Lower lobe of right lung (tissue), 2 donors: ENCODE measurements around the gene EVI5L. TPM values are rescaled to one million over a fixed set of nuclear protein-coding genes. Genes with fewer than 3 reads are reported as not detected.
"Not testable (repeated sequence)": the region's sequence is repeated elsewhere in the genome, so short reads cannot be mapped to it uniquely, and the experiment has no call there.

Experiments
- ATAC-seq, 2 donors: fragments of 200-7000 bp; cut with Tn5 transposase; one replicate each; pipeline ENCODE4 v1.9.1; 2020 to 2022; ENCODE audit warnings: mild to moderate bottlenecking in 2 of 2, moderate library complexity in 2 of 2
- DNase-seq: peaks from one replicate; pipeline ENCODE4 v3.0.0-alpha.2; 2020
- H3K27ac ChIP-seq: fragments of 200-600 bp; one replicate; pipeline ENCODE4 v1.8.0; 2022
- H3K27me3 ChIP-seq: fragments of 200-600 bp; one replicate; pipeline ENCODE4 v1.8.0; 2022; ENCODE audit warnings: low read depth
- H3K36me3 ChIP-seq: fragments of 200-600 bp; one replicate; pipeline ENCODE4 v1.8.0; 2022; ENCODE audit warnings: mild to moderate bottlenecking
- H3K4me1 ChIP-seq: fragments of 200-600 bp; one replicate; pipeline ENCODE4 v1.8.0; 2022
- H3K4me3 ChIP-seq: fragments of 200-600 bp; one replicate; pipeline ENCODE4 v1.8.0; 2022; ENCODE audit warnings: mild to moderate bottlenecking
- H3K9me3 ChIP-seq: fragments of 200-600 bp; one replicate; pipeline ENCODE4 v1.8.0; 2022
- CTCF ChIP-seq: fragments of 200-600 bp; IDR thresholded peaks from one replicate; pipeline ENCODE4 v1.8.0; 2022; ENCODE audit warnings: antibody characterized with exemption, mild to moderate bottlenecking
- intact Hi-C: fragments of 100-400 bp; cut with DNase I; formaldehyde crosslinking; loops from one replicate; pipeline ENCODE4 v1.11.0; 2022
- total RNA-seq: library from RNA; stranded (reverse); fragmentation: NEBNext Ultra II Directional; extraction: Animal tissue kit (Norgen Biotek cat#: 25700); gene quantifications from one replicate; pipeline ENCODE4 v1.2.1, GENCODE V29; 2021
- donor health status: DM: no; HTN: yes; CAD: no; lungs with severe emphysema.

Gene EVI5L
- total RNA-seq, 1 donor from 2014 or later, result 11.7 TPM

GRCh38 chr19:7806234-7806633, 23.8 kb upstream of the EVI5L start:
- H3K27me3 ChIP-seq, result no peaks in the 10 kb centered on the region
- no peak for TF ChIP-seq CTCF
- no peaks in the 10 kb centered on the region for H3K4me1 ChIP-seq
- intact Hi-C loops, result no loop called here
- DNase-seq (no peak), ATAC-seq (no peak)
- peaks cover 6% of the 10 kb centered on the region for H3K9me3 ChIP-seq
- H3K4me3 ChIP-seq, result no peak overlapping the region
- no peak overlapping the region for H3K27ac ChIP-seq
- no peaks in the 10 kb centered on the region for H3K36me3 ChIP-seq

- no peak for TF ChIP-seq CTCF
- Histone ChIP-seq H3K9me3 (peaks cover 12% of the 10 kb centered on the region), H3K4me3 (no peak overlapping the region), H3K4me1 (no peaks in the 10 kb centered on the region), H3K27ac (no peak overlapping the region), H3K36me3 (no peaks in the 10 kb centered on the region), H3K27me3 (no peaks in the 10 kb centered on the region)
- ATAC-seq, result no peak
- DNase-seq, result no peak
- intact Hi-C loops, result no loop called here
Observed at GRCh38 chr19:7806876-7807275, 23.1 kb upstream of the EVI5L start.

GRCh38 chr19:7808108-7808507, 21.9 kb upstream of the EVI5L start:
- Histone ChIP-seq H3K4me1 (no peaks in the 10 kb centered on the region), H3K36me3 (no peaks in the 10 kb centered on the region), H3K9me3 (peaks cover 16% of the 10 kb centered on the region), H3K27ac (no peak overlapping the region), H3K4me3 (no peak overlapping the region), H3K27me3 (no peaks in the 10 kb centered on the region)
- no peak for DNase-seq
- no peak for ATAC-seq
- TF ChIP-seq CTCF, result no peak
- intact Hi-C loops, result no loop called here

- intact Hi-C loops, result no loop called here
Observed at GRCh38 chr19:7811989-7812388, 18.0 kb upstream of the EVI5L start.

GRCh38 chr19:7815325-7815724, 14.7 kb upstream of the EVI5L start:
- Histone ChIP-seq H3K9me3 (peaks cover 32% of the 10 kb centered on the region), H3K4me1 (peaks cover 5% of the 10 kb centered on the region), H3K27ac (no peak overlapping the region), H3K27me3 (no peaks in the 10 kb centered on the region), H3K36me3 (no peaks in the 10 kb centered on the region), H3K4me3 (no peak overlapping the region)
- DNase-seq (no peak), ATAC-seq (no peak)
- intact Hi-C loops, result no loop called here
- TF ChIP-seq CTCF, result no peak

More at GRCh38 chr19:7811989-7812388, 18.0 kb upstream of the EVI5L start:
- no peaks in the 10 kb centered on the region for H3K27me3 ChIP-seq
- TF ChIP-seq CTCF, result no peak
- DNase-seq (no peak), ATAC-seq (no peak)
- H3K4me3 ChIP-seq, result no peak overlapping the region
- H3K4me1 ChIP-seq, result peaks cover 5% of the 10 kb centered on the region
- peaks cover 21% of the 10 kb centered on the region for H3K9me3 ChIP-seq
- H3K36me3 ChIP-seq, result no peaks in the 10 kb centered on the region
- no peak overlapping the region for H3K27ac ChIP-seq

- DNase-seq, ATAC-seq, H3K27me3 ChIP-seq, H3K36me3 ChIP-seq, H3K4me3 ChIP-seq, H3K27ac ChIP-seq, H3K4me1 ChIP-seq, intact Hi-C loops: not testable (repeated sequence)
- peaks cover 28% of the 10 kb centered on the region for H3K9me3 ChIP-seq
Observed at GRCh38 chr19:7816040-7816439, 14.0 kb upstream of the EVI5L start.
